Neural progenitor cell (in vitro differentiated cells): ENCODE data around the gene PCCB.

Experiments
- EZH2phosphoT487 ChIP-seq: fragments of 200-600 bp; sonication (generic); IDR thresholded peaks from 2 replicates; pipeline ENCODE4 v1.6.1; 2017; ENCODE audit warnings: antibody characterized with exemption
- TF ChIP-seq, protein P1 (sequence below): fragments of 200-600 bp; sonication (generic); IDR thresholded peaks from 2 replicates; pipeline ENCODE4 v1.5.1; 2017; ENCODE audit warnings: antibody characterized with exemption, mild to moderate bottlenecking

- TF ChIP-seq, protein P1, sequence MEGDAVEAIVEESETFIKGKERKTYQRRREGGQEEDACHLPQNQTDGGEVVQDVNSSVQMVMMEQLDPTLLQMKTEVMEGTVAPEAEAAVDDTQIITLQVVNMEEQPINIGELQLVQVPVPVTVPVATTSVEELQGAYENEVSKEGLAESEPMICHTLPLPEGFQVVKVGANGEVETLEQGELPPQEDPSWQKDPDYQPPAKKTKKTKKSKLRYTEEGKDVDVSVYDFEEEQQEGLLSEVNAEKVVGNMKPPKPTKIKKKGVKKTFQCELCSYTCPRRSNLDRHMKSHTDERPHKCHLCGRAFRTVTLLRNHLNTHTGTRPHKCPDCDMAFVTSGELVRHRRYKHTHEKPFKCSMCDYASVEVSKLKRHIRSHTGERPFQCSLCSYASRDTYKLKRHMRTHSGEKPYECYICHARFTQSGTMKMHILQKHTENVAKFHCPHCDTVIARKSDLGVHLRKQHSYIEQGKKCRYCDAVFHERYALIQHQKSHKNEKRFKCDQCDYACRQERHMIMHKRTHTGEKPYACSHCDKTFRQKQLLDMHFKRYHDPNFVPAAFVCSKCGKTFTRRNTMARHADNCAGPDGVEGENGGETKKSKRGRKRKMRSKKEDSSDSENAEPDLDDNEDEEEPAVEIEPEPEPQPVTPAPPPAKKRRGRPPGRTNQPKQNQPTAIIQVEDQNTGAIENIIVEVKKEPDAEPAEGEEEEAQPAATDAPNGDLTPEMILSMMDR: no peak
- no peak for TF ChIP-seq EZH2phosphoT487
These were observed 27.5 kb downstream of the PCCB start for GRCh38 chr3:136277634-136278033.
